ENCODE data around the gene COIL. TPM values are rescaled to one million over a fixed set of nuclear protein-coding genes. Genes with fewer than 3 reads are reported as not detected.

The COIL gene, protein sequence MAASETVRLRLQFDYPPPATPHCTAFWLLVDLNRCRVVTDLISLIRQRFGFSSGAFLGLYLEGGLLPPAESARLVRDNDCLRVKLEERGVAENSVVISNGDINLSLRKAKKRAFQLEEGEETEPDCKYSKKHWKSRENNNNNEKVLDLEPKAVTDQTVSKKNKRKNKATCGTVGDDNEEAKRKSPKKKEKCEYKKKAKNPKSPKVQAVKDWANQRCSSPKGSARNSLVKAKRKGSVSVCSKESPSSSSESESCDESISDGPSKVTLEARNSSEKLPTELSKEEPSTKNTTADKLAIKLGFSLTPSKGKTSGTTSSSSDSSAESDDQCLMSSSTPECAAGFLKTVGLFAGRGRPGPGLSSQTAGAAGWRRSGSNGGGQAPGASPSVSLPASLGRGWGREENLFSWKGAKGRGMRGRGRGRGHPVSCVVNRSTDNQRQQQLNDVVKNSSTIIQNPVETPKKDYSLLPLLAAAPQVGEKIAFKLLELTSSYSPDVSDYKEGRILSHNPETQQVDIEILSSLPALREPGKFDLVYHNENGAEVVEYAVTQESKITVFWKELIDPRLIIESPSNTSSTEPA
- 23.0 and 25.5 TPM in 2 replicates for total RNA-seq

DNA sequence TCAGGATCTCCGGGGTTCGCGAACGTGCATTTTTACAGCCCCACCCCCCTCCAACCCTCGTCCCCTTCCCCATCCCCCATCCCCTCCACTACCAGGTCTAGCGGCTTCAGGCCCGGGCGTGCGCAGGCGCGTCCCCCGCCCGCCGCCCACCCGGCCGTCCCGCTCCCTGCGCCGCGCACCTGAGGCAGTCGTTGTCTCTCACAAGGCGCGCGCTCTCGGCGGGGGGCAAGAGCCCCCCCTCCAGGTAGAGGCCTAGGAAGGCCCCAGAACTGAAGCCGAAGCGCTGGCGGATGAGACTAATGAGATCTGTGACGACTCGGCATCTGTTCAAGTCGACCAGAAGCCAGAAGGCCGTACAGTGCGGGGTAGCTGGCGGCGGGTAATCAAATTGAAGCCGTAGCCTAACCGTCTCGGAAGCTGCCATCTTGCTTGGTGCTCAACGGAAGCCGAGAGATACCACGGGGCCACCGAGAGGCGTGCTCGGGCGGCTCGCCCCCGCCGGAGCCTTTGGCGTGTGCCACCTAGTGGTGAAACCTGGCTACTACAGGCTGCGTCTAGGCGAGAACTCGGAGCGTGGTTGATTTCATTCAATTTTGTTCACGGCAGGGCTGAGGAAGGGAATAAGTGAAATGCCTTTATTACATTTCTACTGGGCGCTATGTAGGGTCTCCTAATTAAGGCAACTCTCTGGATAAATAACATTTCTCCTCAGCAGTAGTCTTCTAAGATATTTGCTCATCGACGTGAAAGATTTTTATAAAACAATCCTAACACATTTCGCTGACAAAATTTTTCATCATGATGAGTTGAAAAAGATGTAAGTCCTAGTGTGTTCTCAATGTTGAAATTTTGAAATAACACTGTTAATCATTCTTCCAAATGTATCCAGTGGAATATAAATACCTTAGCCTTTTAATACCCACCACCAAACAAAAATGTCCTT lies at the start of gene COIL:
Gene COIL, minus strand, starts transcription at position 455 of the 943 bp plus-strand sequence. Its CDS starts 31 bp downstream, at position 424.

DNA sequence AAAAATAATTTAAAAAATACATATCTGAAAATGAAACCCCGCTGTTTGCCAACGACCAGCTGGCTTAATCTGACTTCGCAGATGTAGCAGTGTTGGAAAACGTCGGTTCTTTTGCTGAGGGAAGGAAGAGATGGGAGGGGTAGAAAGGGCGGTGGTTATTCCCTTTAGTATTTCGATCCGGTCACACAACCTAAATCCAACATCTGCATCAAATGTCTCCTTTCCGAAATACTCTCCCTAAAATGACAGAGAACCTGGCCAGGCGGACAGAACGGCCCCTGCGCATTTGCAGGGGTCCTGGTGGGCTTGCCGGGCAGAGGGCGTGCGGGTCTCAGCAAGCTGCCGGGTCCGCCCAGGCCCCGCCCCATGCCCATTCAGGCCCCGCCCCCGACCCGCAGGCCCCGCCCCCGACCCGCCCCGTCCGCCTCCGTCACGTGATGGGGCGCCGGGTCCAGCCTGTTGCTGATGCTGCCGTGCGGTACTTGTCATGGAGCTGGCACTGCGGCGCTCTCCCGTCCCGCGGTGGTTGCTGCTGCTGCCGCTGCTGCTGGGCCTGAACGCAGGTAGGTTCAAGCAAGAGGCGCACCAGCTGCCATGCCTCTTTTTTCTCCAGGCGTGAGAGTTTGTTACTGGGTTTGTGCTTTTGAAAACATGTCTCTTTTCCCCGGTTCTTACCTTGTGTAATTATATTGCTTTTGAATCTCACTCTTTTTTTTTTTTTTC lies 17.0 kb upstream of the COIL start, which contains the start of gene SCPEP1:
Gene SCPEP1, plus strand, starts transcription at position 459 of the 723 bp plus-strand sequence. Its CDS starts 29 bp downstream, at position 488.

DNA sequence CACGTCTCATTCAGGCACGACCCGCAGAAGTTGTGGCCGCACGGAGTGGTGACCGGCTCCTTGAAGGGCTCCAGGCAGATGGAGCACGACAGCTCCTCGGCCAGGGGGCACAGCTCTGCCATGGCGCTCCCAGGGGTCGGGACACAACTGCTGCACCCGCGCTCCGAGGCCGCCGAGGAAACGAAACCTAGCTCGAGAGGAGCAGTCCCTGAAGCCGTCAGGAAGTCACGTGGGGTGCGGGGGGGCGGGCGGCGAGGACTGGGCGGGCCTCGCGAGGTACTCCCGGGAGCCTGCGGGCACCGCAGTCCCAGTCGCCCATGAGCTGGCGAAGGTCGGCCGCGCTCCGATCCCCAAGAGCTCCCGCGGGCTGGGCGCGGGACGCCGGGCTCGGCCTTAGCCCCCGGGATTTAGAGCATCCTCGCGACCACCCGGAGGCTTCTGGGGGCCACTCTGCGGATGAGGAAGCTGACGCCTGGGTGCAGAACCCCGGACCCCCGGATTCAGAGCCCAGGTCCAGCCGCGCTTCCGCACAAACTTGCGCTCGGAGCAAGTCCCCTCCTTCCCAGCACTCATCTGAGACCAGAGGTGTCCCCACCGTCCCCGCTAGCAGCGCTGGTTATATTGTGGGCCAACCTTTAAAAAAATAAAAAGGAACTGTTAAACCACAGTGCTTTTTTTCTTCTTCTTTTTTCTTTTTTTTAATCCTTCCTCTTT lies 46.8 kb downstream of the COIL start, which contains the start of gene TRIM25:
Gene TRIM25, minus strand, starts transcription at position 183 of the 714 bp plus-strand sequence. Its CDS starts 61 bp downstream, at position 122.

Other genes starting within 250 kb of the COIL start
- gene C17orf67, start 127.1 kb downstream of the COIL start, total RNA-seq, result 1.6 TPM in 2 replicates
- gene DGKE, start 126.9 kb downstream of the COIL start, total RNA-seq, result 27.9 and 30.9 TPM in 2 replicates
- gene TRIM25, start 47.0 kb downstream of the COIL start, total RNA-seq, result 43.2 and 61.9 TPM in 2 replicates
- 26.2 and 33.7 TPM in 2 replicates for gene SCPEP1, start 17.1 kb upstream of the COIL start, total RNA-seq
- 29.7 and 34.0 TPM in 2 replicates for gene AKAP1, start 124.2 kb upstream of the COIL start, total RNA-seq

All from thoracic aorta endothelial cell (primary cell).